Kidney epithelial cell (primary cell): ENCODE results near the gene ACTRT3. TPM values are rescaled to one million over a fixed set of nuclear protein-coding genes. Genes with fewer than 3 reads are reported as not detected.

Source experiments
- DNase-seq: peaks from one replicate; pipeline ENCODE4 v3.0.0-alpha.2; 2010; ENCODE audit warnings: low read depth
- H3K27me3 ChIP-seq: 2 replicates; pipeline ENCODE4 v1.6.0; 2011; ENCODE audit warnings: low read length; ENCODE audit not compliant: control insufficient read depth, insufficient read depth
- H3K36me3 ChIP-seq: 2 replicates; pipeline ENCODE4 v1.5.1; 2011; ENCODE audit warnings: low read length; ENCODE audit not compliant: control insufficient read depth, insufficient read depth
- H3K4me3 ChIP-seq: 2 replicates; pipeline ENCODE4 v1.5.1; 2011; ENCODE audit warnings: low read depth, mild to moderate bottlenecking, control low read depth, low read length
- CTCF ChIP-seq: IDR thresholded peaks from 2 replicates; pipeline ENCODE4 v1.5.1; 2011; ENCODE audit warnings: mild to moderate bottlenecking, moderate library complexity, low read length, control low read depth, inconsistent platforms; ENCODE audit not compliant: insufficient read depth, poor library complexity, severe bottlenecking
- total RNA-seq: library from RNA; depleted of rRNA; stranded (reverse); fragments of >200 nt; gene quantifications from 2 replicates; pipeline ENCODE4 v1.2.3, GENCODE V29; 2015

Gene ACTRT3
- total RNA-seq, result 3.8 and 4.0 TPM in 2 replicates

GRCh38 chr3:169769287-169770181 lies at the start of gene ACTRT3:
Gene ACTRT3 (minus strand): TSS chr3:169769561. CDS start chr3:169769520, 41 bp downstream.
- H3K36me3 ChIP-seq, result no peaks in the 10 kb centered on the region
- no peak for DNase-seq
- TF ChIP-seq CTCF, result peak; percentile 5

GRCh38 chr3:169818316-169818715 lies 49.0 kb upstream of the ACTRT3 start:
- no peak overlapping the region for H3K4me3 ChIP-seq
- no peak for DNase-seq
- no peak for TF ChIP-seq CTCF
- H3K36me3 ChIP-seq, result no peaks in the 10 kb centered on the region
- H3K27me3 ChIP-seq, result no peaks in the 10 kb centered on the region

More at GRCh38 chr3:169769287-169770181, at the start of gene ACTRT3:
- Histone ChIP-seq H3K27me3 (no peaks in the 10 kb centered on the region), H3K4me3 (peak within 1 kb of the TSS; percentile 59)

- H3K36me3 ChIP-seq, result no peaks in the 10 kb centered on the region
- DNase-seq, result no peak
- H3K4me3 ChIP-seq, result no peak overlapping the region
- TF ChIP-seq CTCF, result no peak
- H3K27me3 ChIP-seq, result no peaks in the 10 kb centered on the region
Observed at GRCh38 chr3:169815590-169816150, 46.3 kb upstream of the ACTRT3 start.

GRCh38 chr3:169813757-169814517 lies 44.6 kb upstream of the ACTRT3 start:
- TF ChIP-seq CTCF, result peak; percentile 40
- Histone ChIP-seq H3K4me3 (no peak overlapping the region), H3K36me3 (no peaks in the 10 kb centered on the region), H3K27me3 (no peaks in the 10 kb centered on the region)
- DNase-seq, result no peak

- Histone ChIP-seq H3K36me3 (no peaks in the 10 kb centered on the region), H3K4me3 (no peak overlapping the region), H3K27me3 (no peaks in the 10 kb centered on the region)
- no peak for DNase-seq
- no peak for TF ChIP-seq CTCF
Observed at GRCh38 chr3:169813278-169813677, 43.9 kb upstream of the ACTRT3 start.
